GM21528 (cell line): ENCODE data around the gene DENND5B.
A peak's percentile ranks its signal among the peaks of the same experiment; 100 is the strongest.
"Not testable (repeated sequence)": the region's sequence is repeated elsewhere in the genome, so short reads cannot be mapped to it uniquely, and the experiment has no call there.

ENCODE experiments used
- ATAC-seq: cut with Tn5 transposase; IDR thresholded peaks from one replicate; pipeline ENCODE4 v1.9.1; 2021; ENCODE audit warnings: mild to moderate bottlenecking, moderate library complexity; ENCODE audit not compliant: unreplicated experiment, low FRiP score

DENND5B gene

DNA sequence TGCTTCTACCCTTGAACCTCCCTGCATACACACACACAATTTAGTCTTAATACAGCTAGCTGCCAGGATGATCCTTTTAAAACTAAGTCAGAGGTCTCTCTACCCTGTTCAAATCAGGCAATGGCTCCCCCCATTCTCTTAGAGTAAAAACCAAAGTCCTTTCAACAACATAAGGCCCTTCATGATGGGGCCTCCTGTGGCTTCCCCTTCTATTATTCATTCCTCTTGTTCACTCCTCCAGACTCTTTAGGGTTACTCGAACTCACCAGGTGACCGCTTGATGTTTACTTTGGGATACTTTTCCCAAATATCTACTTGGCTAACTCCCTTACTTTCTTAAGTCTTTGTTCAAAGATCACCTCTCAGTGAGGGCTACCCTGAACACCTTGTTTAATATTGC, 30.4 kb downstream of the DENND5B start:
- ATAC-seq = no peak

DNA sequence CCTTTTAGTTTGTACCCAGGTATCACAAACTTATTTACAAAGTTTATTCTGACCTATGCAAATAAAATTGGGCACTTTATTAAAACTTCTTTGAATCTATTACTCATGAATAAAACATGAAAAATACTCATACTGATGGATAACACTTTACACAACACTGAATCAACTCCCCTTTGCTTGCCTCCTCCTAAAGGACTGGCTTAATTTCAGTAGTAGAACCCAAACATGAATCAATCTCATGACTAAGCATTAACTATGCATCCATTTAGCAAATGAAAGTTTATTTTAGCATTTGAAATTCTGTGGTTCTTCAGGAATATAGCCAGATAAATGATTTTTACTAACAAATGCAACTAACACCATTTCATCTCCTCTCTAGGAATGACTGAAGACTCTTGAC, 32.4 kb downstream of the DENND5B start:
- no peak for ATAC-seq

DNA sequence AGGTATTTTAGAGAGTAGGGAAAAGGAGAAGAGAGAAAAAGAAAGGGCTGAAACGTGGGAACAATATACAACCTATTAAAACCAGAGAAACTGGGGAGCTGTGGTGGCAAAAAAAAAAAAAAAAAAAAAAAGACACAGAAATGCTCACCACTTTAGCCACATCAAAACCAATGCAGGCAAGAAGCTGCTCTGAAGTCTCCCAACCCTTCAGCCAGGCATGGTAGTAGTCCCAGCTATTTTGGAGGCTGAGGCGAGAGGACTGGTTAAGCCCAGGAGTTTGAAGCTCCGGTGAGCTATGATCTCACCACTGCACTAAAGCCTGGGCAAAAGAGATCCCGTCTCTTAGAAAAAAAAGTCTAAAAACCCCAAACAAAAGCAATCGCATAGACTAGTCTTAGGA, 33.2 kb downstream of the DENND5B start:
- no peak for ATAC-seq

DNA sequence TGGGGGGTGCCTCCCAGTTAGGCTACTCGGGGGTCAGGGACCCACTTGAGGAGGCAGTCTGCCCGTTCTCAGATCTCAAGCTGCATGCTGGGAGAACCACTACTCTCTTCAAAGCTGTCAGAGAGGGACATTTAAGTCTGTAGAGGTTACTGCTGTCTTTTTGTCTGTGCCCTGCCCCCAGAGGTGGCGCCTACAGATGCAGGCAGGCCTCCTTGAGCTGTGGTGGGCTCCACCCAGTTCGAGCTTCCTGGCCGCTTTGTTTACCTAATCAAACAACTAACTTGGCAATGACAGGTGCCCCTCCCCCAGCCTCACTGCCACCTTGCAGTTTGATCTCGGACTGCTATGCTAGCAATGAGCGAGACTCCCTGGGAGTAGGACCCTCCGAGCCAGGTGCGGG, 35.5 kb downstream of the DENND5B start:
- ATAC-seq = not testable (repeated sequence)

DNA sequence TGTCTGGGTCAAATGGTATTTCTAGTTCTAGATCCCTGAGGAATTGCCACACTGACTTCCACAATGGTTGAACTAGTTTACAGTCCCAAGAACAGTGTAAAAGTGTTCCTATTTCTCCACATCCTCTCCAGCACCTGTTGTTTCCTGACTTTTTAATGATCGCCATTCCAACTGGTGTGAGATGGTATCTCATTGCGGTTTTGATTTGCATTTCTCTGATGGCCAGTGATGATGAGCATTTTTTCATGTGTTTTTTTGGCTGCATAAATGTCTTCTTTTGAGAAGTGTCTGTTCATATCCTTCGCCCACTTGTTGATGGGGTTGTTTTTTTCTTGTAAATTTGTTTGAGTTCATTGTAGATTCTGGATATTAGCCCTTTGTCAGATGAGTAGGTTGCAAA, 40.3 kb downstream of the DENND5B start:
- ATAC-seq = not testable (repeated sequence)

DNA sequence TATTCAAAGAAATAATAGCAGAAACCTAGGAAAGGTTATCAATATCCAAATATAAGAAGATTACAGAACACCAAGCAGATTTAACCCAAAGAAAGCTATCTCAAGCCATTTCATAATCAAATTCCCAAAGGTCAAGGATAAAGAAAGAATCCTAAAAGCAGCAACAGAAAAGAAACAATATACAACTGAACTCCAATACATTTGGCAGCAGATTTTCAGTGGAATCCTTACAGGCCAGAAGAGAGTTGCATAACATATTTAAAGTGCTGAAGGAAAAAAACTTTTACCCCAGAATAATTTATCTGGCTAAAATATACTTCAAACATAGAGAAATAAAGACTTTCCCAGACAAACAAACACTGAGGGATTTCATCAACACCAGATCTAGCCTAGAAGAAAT, 54.3 kb downstream of the DENND5B start:
- no peak for ATAC-seq

DNA sequence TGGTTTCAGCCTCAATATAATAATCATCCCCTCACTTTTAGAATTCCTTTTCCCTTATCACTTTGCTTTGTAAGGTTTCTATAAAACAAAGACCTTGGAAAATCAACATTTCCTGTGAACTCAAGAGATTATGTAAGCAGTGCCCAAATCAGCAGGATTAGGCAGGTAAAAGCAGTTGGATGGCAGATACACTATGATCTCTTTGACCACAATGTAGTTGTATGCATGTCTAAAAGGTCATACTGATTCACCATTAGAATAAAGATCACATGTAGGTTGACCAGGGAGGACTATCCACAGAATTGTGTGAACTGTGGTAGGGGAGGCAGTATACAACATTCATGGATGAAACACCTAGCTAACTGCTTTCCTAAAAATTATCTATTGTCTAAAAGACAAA, 57.5 kb downstream of the DENND5B start:
- ATAC-seq = no peak

DNA sequence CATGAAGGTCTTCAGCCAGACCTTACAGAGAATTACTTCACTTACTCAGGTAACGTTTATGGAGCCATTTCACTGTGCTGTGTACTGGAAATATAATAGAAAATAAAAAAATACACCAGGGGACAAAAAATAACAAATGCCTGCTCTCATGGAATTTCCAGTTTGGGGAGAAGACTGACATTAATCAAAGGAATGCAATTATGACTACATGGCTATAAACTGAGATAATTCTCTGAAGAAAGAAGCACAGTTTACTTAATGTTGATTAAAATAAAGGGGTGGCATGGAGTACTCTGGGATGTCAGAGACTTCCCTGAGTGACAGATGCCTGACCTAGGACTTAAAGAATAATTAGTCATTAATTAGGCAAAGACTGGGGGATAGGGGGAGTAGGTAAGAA, 59.0 kb downstream of the DENND5B start:
- ATAC-seq = no peak

DNA sequence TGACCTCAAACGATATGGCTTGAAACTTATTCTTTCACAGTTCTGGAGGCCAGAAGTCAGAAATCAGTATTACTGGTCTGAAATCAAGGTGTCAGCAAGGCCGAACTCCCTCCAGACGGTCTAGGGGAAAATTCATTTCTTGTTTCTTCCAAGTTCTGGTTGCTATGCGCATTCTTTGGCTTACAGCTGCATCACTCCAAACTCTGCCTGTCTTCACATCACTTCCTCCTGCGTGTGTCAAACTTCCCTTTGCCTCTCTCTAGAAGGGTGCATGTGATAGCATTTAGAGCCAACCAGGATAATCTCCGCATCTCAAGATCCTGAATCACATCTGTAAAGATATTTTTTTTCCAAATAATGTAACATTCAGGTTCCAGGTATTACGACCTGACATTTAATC, 62.8 kb downstream of the DENND5B start:
- ATAC-seq = no peak

DNA sequence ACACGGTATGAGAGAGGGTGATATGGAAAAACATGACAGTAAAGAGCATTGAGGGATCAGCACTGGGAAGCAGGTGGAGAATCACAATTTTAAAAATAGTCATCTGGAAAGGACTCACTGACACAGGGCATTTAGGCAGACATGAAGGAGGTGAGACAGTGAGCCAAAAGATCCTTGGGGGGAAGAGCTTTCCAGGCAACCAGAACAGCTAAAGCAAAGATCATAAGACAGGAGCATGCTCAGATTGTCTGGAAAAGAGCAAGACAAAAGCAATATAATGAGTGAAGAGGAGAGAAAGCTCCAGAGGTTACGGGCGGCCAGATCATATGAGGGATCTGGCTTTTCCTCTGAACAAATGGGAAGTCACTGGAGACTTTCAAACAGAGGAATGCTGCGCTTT, 63.9 kb downstream of the DENND5B start:
- no peak for ATAC-seq

DNA sequence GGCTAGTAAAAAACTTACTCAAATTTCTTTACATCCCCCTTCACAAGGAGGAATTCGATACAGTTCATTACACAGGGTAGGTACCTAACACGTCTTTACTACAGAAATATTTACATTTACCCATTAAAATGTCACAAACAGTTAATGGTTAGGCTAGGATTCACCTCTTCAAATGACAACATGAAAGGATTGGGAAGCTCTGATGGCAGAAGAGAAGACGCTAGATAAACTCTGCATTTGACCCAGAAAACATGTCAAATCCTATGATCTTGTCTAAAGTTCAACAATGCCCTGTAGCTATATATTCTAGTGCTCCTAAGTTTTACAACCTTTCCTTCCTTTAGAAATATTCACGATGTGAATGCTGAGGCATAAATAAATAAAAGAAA, 64.8 kb downstream of the DENND5B start:
- ATAC-seq = no peak

DNA sequence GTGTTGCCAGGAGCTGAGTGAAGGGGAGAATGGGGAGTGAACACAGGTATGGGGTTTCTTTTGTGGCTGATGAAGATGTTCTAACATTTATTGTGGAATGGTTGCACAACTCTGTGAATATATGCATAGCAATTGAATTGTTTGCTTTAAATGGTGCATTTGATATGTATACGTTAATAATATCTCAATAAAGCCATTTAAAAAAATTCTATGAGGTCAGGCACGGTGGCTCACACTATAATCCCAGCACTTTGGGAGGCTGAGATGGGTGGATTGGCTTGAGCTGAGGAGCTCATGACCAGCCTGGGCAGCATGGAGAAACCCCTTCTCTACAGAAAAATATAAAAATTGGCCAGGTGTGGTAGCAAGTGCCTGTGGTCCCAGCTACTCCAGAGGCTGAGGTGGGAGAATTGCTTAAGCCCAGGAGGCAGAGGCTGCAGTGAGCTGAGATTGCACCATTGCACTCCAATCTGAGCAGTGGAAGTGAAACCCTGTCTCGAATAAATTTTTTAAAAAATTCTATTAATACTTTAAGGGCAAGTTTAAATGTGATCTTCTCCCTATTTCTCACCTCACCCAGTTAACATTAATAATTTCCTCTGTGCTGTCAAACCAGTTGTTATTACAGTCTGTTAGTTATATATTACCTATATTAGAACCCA, 65.3 kb downstream of the DENND5B start:
- no peak for ATAC-seq

DNA sequence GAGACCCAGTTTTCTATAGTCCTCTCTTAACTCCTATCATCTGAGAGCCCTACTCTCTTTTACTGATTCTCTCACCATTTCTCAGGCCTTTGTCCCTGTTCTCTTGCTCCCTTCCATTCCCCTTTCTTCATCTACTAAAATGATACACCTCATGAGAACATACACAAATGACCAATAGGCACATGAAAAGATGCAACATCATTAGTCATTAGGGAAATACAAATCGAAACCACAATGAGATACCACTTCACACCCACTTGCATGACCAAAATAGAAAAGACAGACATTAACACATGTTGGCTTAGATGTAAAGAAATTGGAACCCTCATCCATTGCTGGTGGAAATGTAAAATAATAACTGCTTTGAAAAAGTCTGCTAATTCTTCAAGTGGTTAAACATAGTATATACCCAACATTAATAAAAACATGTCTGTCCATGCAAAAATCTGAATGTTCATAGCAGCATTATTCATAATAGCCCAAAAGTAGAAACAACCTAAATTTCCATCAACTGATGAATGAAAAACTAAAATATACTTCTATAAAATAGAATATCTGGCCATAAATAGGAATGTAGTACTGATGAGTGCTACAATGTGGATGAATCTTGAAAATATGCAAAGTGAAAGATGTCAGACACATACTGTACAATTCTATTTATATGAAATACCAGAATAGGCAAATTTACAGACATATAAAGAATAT, 66.0 kb downstream of the DENND5B start:
- ATAC-seq = peak; percentile 79

DNA sequence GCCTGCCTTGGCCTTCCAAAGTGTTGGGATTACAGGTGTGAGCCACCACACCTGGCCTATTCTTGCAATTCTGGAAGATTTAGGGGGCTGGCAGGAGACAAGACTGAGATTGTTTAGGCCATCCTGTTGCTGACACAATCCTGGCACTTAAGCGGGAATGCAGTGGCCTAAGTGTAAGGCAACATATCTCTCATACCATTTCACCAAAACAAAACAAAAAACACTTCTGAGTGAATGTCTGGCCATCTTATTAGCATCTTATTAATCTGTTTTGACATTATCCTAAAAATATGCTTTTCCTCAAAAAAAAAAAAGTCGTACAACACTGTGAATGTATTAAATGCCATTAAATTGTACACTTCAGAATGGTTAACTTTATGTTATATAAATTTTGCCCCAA, 67.6 kb downstream of the DENND5B start:
- ATAC-seq = no peak

DNA sequence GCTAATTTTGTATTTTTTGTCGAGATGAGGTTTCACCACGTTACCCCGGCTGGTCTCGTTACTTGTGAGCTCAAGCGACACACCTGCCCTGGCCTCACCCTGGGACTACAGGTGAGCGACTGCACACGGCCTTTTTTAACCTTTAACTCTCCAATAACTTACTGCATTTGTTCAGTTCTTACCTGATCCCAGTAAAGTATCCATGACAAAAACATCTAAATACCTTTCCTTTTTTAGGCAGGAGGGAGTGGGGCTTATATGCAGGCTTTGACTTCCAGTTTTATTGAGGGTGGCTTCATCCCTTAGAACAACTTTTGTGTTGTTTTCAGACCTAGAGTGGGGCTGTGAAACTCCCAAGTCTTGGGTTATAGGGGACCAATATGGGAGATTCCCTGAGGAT, 68.3 kb downstream of the DENND5B start:
- ATAC-seq = no peak

DNA sequence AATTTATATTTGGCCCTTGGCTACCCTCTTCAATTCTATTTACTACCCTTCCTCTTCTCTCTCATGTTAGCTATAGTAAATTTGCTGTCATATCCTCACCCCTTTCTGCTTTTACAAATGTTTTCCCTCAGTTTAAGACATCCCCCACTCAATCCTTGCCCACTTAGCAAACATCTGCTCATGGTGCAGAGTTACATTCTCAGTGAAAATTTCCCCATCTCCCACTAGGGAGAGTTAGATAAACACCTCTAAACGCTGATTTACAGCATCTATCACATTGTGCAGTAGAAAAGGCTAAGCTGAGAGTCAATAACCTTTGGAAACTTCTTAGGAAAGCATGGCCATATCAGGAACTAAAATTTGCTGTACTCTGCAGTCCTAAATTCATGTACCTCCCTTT, 69.0 kb downstream of the DENND5B start:
- no peak for ATAC-seq

DNA sequence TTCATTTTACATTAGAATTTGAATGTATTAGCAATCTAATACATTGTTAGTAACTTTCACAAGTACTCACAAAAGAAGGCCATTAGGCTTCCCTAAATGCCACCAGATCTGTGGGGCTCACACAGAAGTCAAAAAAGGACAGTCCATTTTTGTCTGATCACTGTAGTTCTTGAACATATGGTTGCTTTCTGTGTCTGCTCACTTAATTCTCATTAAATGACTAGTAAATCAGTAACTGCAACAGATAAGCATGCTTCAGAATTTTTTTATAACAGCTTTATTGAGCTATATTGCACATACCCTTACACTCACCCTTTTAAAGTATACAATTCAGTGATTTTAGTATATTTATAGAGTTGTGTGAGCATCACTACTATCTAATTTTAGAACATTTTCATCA, 71.4 kb downstream of the DENND5B start:
- no peak for ATAC-seq

DNA sequence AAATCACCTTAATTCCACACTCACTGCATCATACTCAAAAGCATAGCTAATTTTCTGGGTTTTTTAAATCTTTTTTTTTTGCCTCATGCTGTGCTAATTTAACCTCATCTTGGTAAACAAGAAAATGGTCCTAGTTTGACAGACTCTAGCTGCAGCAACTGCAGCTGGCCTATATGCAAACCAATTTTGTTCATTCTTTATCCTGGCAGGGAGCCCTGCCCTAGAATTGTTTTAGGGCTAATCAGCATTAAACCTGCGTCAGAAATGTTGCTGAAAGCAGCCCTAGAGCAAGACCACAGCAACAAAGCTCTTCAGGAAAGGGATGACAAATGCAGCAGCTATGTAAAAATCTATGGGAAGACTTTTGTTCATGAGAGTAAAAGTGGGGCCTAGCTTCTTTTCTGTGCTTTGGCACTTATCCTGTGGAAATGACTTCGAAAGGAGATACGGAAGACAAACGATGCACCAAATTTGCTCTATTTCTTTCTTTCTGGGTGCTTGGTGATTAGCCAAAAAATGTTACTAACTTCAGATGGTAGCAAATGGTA, 72.2 kb downstream of the DENND5B start:
- no peak for ATAC-seq

DNA sequence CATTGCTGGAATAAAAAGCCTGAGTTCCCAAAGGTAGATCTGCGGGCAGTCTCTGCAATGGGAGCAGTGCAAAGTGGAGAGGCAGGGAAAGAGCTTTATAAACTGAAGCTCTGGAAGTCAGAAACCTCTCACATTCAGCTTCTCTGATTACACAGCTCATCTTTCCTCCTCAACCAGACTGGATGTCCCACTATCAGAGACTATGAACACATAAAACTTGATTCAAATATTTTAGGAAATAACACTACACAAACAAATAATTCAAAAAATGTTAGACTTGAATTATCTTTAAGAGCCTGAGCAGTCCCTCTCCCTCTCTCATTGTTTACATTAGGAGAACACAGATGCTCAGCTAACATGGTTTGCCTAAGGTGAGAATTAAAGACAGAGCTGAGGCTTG, 72.9 kb downstream of the DENND5B start:
- ATAC-seq = no peak

DNA sequence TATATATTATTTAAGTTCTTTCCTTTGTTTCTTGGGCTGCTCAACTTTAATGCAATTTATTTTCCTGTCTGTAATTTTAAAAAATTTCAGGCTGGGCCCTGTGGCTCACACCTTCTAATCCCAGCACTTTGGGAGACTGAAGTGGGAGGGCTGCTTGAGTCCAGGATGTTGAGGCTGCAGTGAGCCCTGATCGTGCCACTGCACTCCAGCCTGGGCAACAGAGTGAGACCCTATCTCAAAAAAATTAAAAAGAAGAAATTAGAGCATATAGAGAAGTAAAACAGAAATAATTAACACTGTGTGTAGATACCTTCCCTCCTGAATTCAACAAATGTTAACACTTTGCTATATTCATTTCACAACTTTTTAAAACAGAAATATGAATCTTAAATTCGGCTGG, 74.2 kb downstream of the DENND5B start:
- no peak for ATAC-seq

DNA sequence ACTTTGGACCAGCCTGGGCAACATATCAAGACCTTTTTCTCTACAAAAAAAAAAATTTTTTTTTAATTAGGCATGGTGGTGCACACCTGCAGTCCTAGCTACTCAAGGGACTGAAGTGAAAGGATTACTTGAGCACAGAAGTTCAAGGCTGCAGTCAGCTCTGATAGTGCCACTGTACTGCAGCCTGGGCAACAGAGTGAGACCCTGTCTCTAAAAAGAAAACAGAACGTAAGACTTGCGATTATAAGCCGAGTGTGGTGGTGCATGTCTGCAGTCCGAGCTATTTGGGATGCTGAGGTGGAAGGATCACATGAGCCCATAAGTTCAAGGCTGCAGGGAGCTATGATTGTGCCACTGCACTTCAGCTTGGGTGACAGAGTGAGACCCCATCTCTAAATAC, 76.0 kb downstream of the DENND5B start:
- ATAC-seq = no peak

DNA sequence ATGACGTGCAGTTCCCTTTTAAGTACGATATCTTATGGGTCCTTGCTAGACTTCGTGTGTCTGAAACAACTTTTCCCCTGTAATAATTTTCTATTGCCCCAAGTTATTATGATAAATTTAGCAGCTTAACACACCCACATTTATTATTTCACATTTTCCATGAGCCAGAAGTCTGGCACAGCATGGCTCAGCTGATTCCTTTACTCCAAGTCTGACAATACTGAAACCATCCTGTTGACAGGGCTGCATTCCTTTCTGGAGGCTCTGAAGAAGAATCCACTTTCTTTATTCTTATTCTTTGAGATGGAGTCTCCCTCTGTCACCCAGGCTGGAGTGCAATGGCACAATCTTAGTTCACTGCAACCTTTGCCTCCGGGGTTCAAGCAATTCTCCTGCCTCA, 80.9 kb downstream of the DENND5B start:
- ATAC-seq = no peak
